WI38 (cell line): ENCODE results near the gene MED16.

Experiments used
- H3K4me3 ChIP-seq: 2 replicates; pipeline ENCODE4 v1.5.1; 2011; ENCODE audit warnings: low read depth, mild to moderate bottlenecking, control low read depth, low read length
- TF ChIP-seq, protein P1 (sequence below): IDR thresholded peaks from 2 replicates; pipeline ENCODE4 v1.5.1; 2012; ENCODE audit warnings: low read depth, mild to moderate bottlenecking, control low read depth, low read length

The MED16 gene

DNA sequence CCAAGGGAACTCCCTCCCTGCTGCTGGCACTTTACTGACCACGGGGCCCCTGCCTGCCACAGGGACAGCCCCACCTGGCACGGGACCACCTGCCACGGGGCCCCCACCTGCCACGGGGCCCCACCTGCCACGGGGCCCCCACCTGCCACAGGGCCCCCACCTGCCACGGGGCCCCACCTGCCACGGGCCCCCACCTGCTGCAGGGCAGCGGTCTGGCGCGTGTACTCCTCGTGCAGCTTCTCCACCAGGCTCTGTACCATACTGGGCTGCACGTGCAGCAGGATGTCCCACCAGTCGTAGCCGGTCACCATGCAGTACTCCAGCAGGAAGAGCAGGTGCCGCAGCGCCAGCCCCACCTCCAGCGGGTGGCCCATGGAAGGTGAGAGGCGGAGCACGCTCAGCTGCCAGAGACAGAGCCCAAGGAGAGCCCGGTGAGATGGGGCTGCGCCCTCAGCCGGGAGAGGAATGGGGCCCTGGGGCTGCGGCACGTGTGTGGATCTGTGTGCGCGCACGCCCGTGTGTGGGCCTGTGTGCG lies 16.1 kb downstream of the MED16 start:
- TF ChIP-seq, protein P1, sequence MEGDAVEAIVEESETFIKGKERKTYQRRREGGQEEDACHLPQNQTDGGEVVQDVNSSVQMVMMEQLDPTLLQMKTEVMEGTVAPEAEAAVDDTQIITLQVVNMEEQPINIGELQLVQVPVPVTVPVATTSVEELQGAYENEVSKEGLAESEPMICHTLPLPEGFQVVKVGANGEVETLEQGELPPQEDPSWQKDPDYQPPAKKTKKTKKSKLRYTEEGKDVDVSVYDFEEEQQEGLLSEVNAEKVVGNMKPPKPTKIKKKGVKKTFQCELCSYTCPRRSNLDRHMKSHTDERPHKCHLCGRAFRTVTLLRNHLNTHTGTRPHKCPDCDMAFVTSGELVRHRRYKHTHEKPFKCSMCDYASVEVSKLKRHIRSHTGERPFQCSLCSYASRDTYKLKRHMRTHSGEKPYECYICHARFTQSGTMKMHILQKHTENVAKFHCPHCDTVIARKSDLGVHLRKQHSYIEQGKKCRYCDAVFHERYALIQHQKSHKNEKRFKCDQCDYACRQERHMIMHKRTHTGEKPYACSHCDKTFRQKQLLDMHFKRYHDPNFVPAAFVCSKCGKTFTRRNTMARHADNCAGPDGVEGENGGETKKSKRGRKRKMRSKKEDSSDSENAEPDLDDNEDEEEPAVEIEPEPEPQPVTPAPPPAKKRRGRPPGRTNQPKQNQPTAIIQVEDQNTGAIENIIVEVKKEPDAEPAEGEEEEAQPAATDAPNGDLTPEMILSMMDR, result no peak
- no peak overlapping the region for H3K4me3 ChIP-seq

DNA sequence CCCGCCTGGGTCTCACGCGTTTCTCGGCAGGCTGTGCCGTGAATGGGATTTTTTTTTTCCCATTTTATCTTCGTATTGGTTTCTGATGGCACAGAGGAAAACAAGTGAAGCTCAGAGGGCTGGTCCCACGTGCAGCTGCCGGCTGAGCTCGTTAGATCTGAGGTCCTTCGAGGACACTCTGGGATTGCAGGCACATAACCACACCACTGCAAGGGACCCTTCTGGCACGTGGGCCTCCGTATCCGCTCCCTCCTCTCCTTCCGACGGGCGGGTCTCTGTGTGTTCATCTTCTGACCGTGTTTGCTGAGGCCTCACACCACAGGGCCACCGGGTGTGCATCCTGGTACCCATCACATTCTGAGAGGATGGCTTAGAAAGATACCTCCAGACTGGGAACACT lies 16.9 kb downstream of the MED16 start:
- TF ChIP-seq, protein P1, result no peak
- H3K4me3 ChIP-seq, result no peak overlapping the region

DNA sequence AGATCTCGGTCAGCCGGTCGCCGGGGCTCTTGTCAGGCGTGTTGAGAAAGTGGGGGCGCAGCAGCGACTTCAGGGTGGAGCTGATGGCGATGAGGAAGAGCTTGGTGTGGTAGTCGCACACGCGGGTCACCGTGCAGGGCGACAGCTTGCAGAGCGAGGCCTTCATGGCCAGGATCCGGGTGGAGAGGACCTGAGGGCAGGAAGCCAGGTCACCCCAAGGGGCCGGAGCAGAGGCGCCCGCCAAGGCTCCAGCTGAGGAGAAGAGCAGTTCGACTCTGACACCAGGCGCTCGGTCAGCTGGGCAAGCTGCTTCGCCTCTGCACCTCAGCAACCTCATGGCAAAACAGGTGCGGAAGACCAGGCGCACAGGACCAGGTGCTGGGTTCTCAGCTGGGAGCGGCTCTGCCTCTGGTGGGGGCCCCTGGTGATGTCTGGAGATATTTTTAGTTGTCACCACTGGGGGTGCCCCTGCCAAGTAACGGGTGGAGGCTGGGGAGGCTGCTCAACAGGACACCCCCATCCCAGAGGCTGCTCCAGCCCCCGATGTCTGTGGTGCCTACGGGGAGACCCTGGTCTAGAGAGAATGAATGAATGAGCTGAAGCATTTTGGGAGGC lies 17.6 kb downstream of the MED16 start:
- TF ChIP-seq, protein P1, result no peak
- no peak overlapping the region for H3K4me3 ChIP-seq

DNA sequence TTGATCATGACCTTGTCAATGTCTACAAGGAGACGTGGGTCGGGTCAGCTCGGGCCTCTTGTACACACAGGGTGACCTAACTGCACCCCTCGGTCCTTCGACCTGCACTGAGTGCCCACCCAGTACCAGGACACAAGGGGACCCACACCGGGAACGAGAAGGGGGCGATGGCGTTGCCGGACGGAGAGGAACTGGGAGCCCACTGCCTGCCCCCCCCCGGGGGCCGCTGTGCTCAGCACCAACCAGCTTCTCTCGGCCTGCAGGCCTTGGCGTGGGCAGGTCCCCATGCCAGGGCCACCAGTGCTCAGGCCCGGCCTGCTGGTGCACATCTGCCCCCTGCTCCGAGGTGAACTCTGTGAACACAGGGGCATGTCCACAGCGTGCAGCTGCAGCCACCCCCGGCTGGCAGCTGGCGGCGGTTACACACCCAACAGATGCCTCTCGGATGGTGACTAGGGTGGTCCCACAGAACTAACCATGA lies 19.4 kb downstream of the MED16 start:
- H3K4me3 ChIP-seq, result no peak overlapping the region
- TF ChIP-seq, protein P1, result no peak

DNA sequence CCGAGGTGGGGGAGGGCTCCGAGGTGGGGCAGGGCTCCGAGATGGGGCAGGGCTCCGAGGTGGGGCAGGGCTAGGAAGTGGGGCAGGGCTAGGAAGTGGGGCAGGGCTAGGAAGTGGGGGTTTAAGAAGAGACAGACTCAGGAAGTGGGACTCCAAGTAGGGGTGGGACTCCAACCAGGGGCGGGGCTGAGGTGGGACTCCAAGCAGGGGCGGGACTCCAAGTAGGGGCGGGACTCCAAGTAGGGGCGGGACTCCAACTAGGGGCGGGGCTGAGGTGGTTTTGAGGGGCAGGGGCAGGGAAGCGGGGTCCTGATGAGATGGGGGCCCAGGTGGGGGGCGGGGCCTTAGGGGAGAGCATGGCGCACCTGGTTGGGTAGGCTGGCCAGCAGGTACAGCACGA lies 19.9 kb downstream of the MED16 start:
- no peak overlapping the region for H3K4me3 ChIP-seq
- TF ChIP-seq, protein P1, result no peak

DNA sequence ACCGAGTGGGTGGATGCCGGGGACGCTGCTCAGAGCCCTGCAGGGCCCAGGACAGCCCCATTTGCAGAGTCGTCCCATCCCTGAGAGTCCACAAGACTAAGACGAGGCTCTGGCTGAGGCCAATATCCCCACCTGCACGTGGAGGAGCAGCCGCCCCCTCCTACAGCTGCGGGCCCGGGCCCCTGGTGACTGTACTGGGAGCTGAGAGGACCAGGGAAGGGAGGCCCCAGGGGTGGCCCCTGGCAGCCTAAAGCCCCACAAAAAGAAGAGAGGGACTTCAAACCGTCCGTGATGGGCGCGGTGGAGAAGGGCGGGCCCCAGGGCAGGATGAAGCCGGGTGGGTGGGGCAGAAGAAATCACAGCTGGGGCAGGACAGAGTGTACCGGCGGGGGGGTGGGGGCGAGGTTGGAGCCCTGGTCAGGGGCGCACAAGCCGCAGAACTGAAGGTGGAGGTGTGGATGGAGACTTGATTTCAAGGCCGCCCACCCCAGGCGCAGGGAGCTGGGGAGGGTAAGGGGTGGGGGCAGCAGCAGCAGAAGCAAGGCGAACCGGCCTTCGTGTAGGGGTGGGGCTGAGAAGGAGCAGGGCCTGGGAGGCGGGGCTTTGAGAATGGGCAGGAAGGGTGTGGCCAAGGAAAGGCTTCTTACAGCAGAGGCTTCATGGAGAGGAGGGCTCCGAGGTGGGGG lies 20.6 kb downstream of the MED16 start:
- no peak overlapping the region for H3K4me3 ChIP-seq
- TF ChIP-seq, protein P1, result no peak
